GM19099 (cell line): ENCODE measurements around the gene TRIOBP.

Experiments used
- POLR2A ChIP-seq: IDR thresholded peaks from 3 replicates; pipeline ENCODE4 v1.6.1; 2011; ENCODE audit warnings: low read depth; ENCODE audit not compliant: insufficient read length; ENCODE audit errors: extremely low read depth

Gene TRIOBP

GRCh38 chr22:37705205-37705604 is 8.4 kb downstream of the TRIOBP start:
- no peak for TF ChIP-seq POLR2A

DNA sequence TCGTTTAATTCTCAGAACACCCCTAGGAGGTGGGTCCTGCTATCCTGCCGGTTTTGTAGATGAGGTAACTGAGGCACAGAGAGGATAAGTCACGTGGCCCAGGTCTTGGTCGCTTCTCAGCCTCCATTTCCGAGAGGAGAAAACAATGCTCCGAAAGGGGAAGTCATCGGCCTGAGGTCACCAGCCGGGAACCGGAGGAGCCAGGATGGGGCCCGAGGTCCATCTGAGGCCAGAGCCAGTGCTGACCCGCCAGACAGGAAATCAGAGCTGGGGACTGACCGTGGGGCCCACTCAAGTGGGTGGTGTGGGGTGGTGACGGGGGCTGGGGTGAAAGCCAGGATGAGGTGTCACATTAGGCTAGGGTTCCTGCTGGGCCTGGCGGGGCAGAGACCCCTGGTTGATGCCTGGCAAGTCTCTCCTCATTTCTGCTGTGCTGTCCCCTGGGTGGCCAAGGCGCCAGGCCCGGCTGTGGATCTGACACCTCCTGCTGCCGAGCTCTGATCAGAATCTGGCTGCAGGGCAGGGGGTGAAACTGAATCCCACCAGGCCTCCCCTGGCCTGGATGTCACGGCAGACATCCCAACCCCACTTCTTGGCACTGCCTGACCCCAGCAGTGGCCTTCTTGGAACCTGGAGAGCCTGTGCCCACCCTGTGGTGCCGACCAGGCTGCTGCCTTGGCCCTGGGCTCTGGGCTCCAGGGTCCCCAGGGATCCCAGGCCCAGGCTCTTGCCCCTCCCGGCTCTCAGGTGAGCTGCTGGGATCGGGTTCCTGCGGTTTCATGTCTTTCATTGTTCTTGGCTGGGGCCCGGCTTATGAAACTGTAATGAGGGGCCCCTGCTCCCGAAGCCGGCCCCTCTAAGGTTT is 12.0 kb downstream of the TRIOBP start:
- no peak for TF ChIP-seq POLR2A

DNA sequence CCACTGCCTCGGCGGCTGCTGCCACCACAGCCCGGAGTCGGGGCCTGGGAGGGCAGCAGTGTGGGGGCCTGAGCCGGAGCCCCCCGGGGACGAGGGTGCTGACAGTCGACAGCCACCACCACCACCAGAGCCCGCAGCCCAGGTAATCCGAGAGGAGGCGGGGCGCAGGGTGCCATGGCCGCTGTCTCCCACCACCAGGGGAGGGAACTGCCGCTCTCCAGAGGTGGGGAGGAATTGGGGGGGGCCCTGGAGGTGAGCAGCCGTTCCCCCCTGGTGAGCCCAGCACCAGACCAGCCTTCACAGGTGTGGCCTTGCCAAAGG is 12.6 kb downstream of the TRIOBP start:
- TF ChIP-seq POLR2A, result no peak

DNA sequence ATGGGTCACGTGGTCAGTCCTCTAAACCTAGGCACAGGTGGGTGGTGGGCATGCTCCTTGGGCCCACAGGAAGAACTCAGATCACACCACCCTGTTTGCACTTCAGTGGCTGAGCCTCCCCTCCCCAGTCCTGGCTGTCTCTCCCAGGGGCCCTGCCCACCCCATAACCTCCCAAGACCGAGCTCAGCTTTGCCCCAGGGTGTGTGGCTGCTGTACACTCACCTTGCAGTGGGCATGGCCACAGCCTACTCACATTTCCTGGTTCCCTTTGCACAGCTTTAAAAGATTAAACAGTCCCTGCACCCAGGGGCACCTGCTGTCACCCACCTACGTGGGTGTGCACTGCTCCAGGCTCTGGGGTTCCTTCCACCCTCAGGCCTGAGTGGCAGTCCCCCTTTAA is 13.8 kb downstream of the TRIOBP start:
- no peak for TF ChIP-seq POLR2A

- TF ChIP-seq POLR2A, result no peak
These were observed 14.6 kb downstream of the TRIOBP start for GRCh38 chr22:37711490-37711889.

- TF ChIP-seq POLR2A, result no peak
These were observed 16.9 kb downstream of the TRIOBP start for GRCh38 chr22:37713761-37714160.

DNA sequence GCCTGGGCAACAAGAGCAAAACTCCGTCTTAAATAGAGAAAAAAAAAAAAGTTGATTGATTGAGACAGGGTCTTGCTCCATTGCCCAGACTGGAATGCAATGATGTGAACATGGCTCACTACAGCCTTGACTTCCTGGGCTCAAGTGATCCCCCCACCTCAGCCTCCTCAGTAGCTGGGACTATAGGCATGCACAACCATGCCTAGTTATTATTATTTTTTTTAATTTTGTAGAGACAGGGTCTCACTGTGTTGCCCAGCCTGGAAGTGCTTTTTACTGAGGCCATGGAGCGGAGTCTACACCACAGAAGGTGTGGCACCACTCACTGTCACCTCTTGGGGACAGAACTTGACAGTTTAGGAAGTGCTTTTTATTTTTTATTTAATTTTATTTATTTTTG is 17.8 kb downstream of the TRIOBP start:
- TF ChIP-seq POLR2A, result no peak

DNA sequence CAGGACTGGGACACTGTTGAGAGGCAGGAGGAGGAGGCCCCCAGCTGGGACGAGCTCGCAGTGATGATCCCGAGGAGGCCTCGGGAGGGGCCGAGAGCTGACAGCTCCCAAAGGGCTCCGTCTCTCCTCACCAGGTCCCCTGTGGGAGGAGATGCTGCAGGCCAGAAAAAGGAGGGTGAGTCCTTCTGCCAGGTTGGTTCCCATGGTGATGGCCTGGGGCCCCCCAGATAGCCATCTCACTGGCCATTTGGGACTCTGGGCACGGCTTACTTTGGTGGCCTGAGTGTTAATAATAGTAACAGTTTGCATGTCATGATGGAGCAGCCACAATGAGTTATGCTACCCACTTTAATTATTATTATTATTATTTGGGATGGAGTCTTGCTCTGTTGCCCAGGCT is 18.9 kb downstream of the TRIOBP start:
- TF ChIP-seq POLR2A, result no peak

- no peak for TF ChIP-seq POLR2A
These were observed 19.9 kb downstream of the TRIOBP start for GRCh38 chr22:37716708-37717107.

- no peak for TF ChIP-seq POLR2A
These were observed 28.8 kb downstream of the TRIOBP start for GRCh38 chr22:37725551-37726240.

GRCh38 chr22:37726241-37726887 is 29.5 kb downstream of the TRIOBP start:
- TF ChIP-seq POLR2A, result no peak

GRCh38 chr22:37728620-37729019 is 31.8 kb downstream of the TRIOBP start:
- no peak for TF ChIP-seq POLR2A

- TF ChIP-seq POLR2A, result no peak
These were observed 35.1 kb downstream of the TRIOBP start for GRCh38 chr22:37731804-37732471.

- TF ChIP-seq POLR2A, result no peak
These were observed 36.1 kb downstream of the TRIOBP start for GRCh38 chr22:37732699-37733607.
